CD4-positive, alpha-beta T cell treated with Interleukin-17A for 4 hours (primary cell): ENCODE data around the gene CHRND.

Experiments used
- DNase-seq: peaks from one replicate; pipeline ENCODE4 v3.0.0-alpha.2; 2020; ENCODE audit warnings: mixed read lengths

Gene CHRND

DNA sequence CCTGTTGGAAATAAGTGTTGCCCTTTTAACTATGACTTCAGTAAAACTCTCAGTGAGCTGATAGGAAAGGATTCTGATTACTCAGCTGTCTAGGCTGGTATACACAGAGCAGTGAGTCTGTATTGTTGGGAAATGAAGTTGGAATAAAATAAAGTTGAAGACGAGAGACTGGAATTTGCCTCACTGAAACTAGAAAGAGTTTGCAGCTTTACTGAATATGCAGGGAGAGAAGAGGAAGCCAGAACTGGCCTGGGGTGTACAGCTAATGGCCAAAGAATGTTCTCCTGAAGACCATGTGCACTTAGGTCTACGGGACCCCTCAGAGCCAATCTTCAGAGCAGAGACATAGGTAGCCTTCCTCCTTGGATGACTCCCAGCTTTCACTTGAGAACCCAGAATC lies 51.0 kb downstream of the CHRND start:
- DNase-seq = no peak

- no peak for DNase-seq
These were observed 51.9 kb downstream of the CHRND start for GRCh38 chr2:232577841-232578240.

- no peak for DNase-seq
These were observed 52.7 kb downstream of the CHRND start for GRCh38 chr2:232578626-232579025.

GRCh38 chr2:232580648-232580981 lies 54.7 kb downstream of the CHRND start:
- DNase-seq = no peak

GRCh38 chr2:232581725-232582124 lies 55.8 kb downstream of the CHRND start:
- no peak for DNase-seq

DNA sequence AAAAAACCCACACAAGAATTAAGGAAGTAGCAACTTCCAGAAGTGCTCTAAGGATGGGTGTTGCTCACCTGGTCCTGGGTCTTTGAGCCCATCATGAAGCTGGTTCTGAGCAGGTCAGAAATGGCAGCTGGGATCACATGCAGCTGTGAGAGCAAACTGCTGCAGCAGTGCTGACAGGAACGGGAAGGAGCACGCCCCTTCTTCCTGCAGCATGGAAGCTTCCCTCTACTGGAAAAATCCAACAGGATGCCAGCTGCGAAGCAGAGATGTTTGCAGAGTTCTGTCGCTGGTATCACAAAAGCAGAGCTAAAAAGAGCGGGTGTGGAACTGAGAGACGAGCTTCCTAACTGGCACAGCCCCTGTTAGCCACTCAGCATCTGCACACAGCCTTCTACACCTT lies 58.3 kb downstream of the CHRND start:
- no peak for DNase-seq
